Measurements from ENCODE around the gene NLGN2. TPM values are rescaled to one million over a fixed set of nuclear protein-coding genes. Genes with fewer than 3 reads are reported as not detected.

The NLGN2 gene
- total and polyA plus RNA-seq, 8 donors: 1.7 to 42.0 (median 6.7) TPM

DNA sequence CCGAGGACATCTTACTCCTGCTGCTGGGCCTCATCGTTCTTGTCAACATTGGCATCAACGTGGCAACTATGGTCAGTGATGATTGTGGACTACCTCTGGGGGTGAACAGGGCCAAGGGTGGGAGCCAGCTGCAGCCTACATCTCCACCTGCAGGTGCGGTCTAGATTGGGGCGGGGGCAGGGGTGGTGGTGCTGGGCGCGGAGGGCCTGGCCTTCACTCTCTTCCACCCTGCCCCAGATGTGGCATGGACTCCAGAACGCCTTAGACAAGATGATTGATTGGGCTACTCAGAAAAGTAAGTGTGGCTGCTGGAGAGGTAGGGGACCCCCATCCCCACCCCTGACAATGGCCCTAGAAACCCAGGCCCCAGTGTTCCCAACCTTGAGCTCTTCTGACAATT lies 18.1 kb downstream of the NLGN2 start:
- 79 to 91% (median 85%) methylated on average over 7 to 8 of the region's 8 CpGs for WGBS, 5 donors
- H3K27ac ChIP-seq: no peak overlapping the region
- no peak overlapping the region for H3K4me3 ChIP-seq

DNA sequence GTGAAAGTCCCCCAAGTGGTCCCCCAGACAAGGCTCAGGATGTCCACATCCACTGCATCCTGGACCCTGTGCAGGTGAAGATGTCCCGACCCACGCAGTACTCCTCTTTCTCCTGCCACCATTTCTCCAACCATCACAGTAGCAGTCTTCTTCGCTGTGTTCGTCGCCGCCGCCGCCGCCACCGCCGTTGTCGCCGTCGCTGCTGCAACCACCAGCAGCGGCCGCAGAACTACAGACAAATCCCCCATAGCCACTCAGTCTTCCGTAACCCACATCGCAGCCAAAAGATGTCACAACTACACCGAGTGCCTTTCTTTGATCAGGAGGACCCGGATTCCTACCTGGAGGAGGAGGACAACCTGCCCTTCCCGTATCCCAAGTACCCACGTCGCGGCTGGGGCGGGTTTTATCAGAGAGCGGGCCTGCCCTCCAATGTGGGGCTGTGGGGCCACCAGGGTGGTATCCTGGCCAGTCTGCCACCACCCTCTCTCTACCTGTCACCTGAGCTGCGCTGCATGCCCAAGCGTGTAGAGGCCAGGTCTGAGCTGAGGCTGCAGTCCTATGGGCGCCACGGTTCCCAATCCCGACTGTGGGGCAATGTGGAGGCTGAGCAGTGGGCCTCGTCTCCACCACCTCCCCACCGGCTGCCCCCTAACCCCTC lies 18.7 kb downstream of the NLGN2 start:
- WGBS, 5 donors: 89 to 94% (median 93%) methylated on average over 28 to 33 of the region's 33 CpGs

More for the DNA sequence above, 18.1 kb downstream of the NLGN2 start:
- no peak for DNase-seq
- Histone ChIP-seq H3K4me1 (no peaks in the 10 kb centered on the region), H3K9me3 (no peaks in the 10 kb centered on the region), H3K36me3 (no peaks in the 10 kb centered on the region), H3K27me3 (no peaks in the 10 kb centered on the region)
- intact Hi-C loops (cut with DNase I; ENCODE audit: low total_unique reads): loop anchor here (10.0 kb wide), 1 partner anchor 61 kb away; no protein-coding TSS in a partner anchor
- TF ChIP-seq POLR2AphosphoS5 (IDR thresholded peaks at IDR 0.05): no peak
- TF ChIP-seq EP300 (IDR thresholded peaks at IDR 0.05): no peak
- TF ChIP-seq, protein P1, sequence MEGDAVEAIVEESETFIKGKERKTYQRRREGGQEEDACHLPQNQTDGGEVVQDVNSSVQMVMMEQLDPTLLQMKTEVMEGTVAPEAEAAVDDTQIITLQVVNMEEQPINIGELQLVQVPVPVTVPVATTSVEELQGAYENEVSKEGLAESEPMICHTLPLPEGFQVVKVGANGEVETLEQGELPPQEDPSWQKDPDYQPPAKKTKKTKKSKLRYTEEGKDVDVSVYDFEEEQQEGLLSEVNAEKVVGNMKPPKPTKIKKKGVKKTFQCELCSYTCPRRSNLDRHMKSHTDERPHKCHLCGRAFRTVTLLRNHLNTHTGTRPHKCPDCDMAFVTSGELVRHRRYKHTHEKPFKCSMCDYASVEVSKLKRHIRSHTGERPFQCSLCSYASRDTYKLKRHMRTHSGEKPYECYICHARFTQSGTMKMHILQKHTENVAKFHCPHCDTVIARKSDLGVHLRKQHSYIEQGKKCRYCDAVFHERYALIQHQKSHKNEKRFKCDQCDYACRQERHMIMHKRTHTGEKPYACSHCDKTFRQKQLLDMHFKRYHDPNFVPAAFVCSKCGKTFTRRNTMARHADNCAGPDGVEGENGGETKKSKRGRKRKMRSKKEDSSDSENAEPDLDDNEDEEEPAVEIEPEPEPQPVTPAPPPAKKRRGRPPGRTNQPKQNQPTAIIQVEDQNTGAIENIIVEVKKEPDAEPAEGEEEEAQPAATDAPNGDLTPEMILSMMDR (IDR thresholded peaks at IDR 0.05): no peak
- TF ChIP-seq POLR2A (IDR thresholded peaks at IDR 0.05): no peak

DNA sequence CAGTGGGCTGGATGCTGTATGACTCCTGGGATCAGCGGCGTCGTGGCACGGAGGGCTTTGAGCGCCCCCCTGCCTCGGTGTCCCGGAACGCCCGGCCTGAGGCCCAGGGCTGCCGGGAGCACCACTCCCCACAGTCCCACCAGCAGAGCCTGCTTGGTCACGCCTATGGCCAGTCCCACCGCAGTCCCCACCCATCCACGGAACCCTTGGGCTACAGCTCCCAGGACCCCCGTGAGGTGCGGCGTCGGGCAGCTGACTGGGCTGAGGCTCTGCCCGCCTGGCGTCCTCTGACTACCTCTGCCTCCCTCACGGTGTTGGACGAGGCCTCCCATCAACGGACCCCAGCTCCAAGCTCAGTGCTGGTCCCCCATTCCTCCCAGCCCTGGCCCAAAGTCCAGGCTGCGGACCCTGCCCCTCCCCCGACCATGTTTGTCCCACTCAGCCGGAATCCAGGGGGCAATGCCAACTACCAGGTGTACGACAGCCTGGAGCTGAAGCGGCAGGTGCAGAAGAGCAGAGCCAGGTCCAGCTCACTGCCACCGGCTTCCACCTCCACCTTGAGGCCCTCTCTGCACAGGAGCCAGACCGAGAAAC lies 19.3 kb downstream of the NLGN2 start:
- WGBS, 5 donors: 90 to 94% (median 91%) methylated on average over 14 to 29 of the region's 29 CpGs

More for the DNA sequence above, 18.7 kb downstream of the NLGN2 start:
- Histone ChIP-seq H3K27ac (no peak overlapping the region), H3K4me1 (no peaks in the 10 kb centered on the region), H3K36me3 (no peaks in the 10 kb centered on the region), H3K4me3 (no peak overlapping the region), H3K27me3 (no peaks in the 10 kb centered on the region), H3K9me3 (no peaks in the 10 kb centered on the region)
- no peak for DNase-seq
- TF ChIP-seq POLR2AphosphoS5 (IDR thresholded peaks at IDR 0.05) (no peak), POLR2A (IDR thresholded peaks at IDR 0.05) (no peak), EP300 (IDR thresholded peaks at IDR 0.05) (no peak)
- TF ChIP-seq, protein P1 (IDR thresholded peaks at IDR 0.05): no peak
- intact Hi-C loops (cut with DNase I; ENCODE audit: low total_unique reads): loop anchor here (10.0 kb wide), 1 partner anchor 62 kb away; no protein-coding TSS in a partner anchor

DNA sequence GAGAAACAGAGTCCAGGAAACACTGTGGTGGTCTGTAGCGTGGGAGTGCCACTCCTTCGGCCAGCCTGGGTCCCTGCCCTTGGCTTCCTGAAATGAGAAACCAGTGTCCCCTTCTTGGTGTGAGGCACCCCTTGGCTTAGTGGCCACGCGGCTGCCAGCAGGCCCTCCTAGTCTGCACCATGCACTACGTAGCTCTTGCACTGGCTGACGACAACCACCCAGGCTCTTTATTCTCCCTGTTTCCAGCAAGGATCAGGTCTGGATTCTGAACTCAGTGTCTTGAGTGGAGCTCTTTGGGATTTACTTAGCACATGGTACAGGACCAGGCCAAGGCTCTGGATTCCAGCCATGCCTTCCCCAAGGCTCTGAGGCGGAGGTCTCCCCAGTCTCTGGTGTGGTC lies 19.9 kb downstream of the NLGN2 start:
- intact Hi-C loops (cut with DNase I; ENCODE audit: low total_unique reads): loop anchor here (10.0 kb wide), 1 partner anchor 63 kb away; no protein-coding TSS in a partner anchor

More for the DNA sequence above, 19.3 kb downstream of the NLGN2 start:
- no peaks in the 10 kb centered on the region for H3K27me3 ChIP-seq
- H3K27ac ChIP-seq: no peak overlapping the region
- DNase-seq: no peak
- intact Hi-C loops (cut with DNase I; ENCODE audit: low total_unique reads): loop anchor here (10.0 kb wide), 1 partner anchor 62 kb away; no protein-coding TSS in a partner anchor
- no peak overlapping the region for H3K4me3 ChIP-seq
- no peaks in the 10 kb centered on the region for H3K36me3 ChIP-seq
- H3K4me1 ChIP-seq: no peaks in the 10 kb centered on the region
- TF ChIP-seq, protein P1 (IDR thresholded peaks at IDR 0.05): no peak
- TF ChIP-seq EP300 (IDR thresholded peaks at IDR 0.05) (no peak), POLR2A (IDR thresholded peaks at IDR 0.05) (no peak), POLR2AphosphoS5 (IDR thresholded peaks at IDR 0.05) (no peak)
- no peaks in the 10 kb centered on the region for H3K9me3 ChIP-seq

More for the DNA sequence above, 19.9 kb downstream of the NLGN2 start:
- TF ChIP-seq EP300 (IDR thresholded peaks at IDR 0.05): no peak
- no peak for TF ChIP-seq POLR2AphosphoS5 (IDR thresholded peaks at IDR 0.05)
- TF ChIP-seq, protein P1 (IDR thresholded peaks at IDR 0.05): no peak
- TF ChIP-seq POLR2A (IDR thresholded peaks at IDR 0.05): no peak
- H3K9me3 ChIP-seq: no peaks in the 10 kb centered on the region
- no peak for DNase-seq
- 88 to 93% (median 89%) methylated on average over 4 to 7 of the region's 7 CpGs for WGBS, 5 donors
- no peak overlapping the region for H3K27ac ChIP-seq
- H3K27me3 ChIP-seq: no peaks in the 10 kb centered on the region
- H3K36me3 ChIP-seq: no peaks in the 10 kb centered on the region
- H3K4me1 ChIP-seq: no peaks in the 10 kb centered on the region
- H3K4me3 ChIP-seq: no peak overlapping the region
